Mucosa of rectum (tissue), 2 donors: ENCODE data around the gene ZNF273.
"Not testable (repeated sequence)": the region's sequence is repeated elsewhere in the genome, so short reads cannot be mapped to it uniquely, and the experiment has no call there.

ENCODE experiments used
- H3K27ac ChIP-seq, 2 donors: one replicate each; pipeline ENCODE4 v1.7.0; 2013; ENCODE audit warnings: inconsistent platforms in 2 of 2, low read depth in 2 of 2, low read length in 2 of 2
- H3K27me3 ChIP-seq, 2 donors: one replicate each; pipeline ENCODE4 v1.7.0; 2013; ENCODE audit warnings: low read length in 2 of 2; ENCODE audit not compliant: control insufficient read depth in 2 of 2, insufficient read depth in 2 of 2
- H3K36me3 ChIP-seq, 2 donors: one replicate each; pipeline ENCODE4 v1.7.0; 2013; ENCODE audit warnings: low read length in 2 of 2; ENCODE audit not compliant: control insufficient read depth in 2 of 2, insufficient read depth in 2 of 2
- H3K4me1 ChIP-seq, 2 donors: one replicate each; pipeline ENCODE4 v1.7.0; 2013; ENCODE audit warnings: low read length in 2 of 2, mild to moderate bottlenecking in 1 of 2; ENCODE audit not compliant: control insufficient read depth in 2 of 2, insufficient read depth in 2 of 2
- H3K4me3 ChIP-seq, 2 donors: one replicate each; pipeline ENCODE4 v1.7.0; 2013; ENCODE audit warnings: low read length in 2 of 2
- H3K9ac ChIP-seq, 2 donors: one replicate each; pipeline ENCODE4 v1.7.0; 2013; ENCODE audit warnings: low read length in 2 of 2, low read depth in 1 of 2, mild to moderate bottlenecking in 1 of 2
- H3K9me3 ChIP-seq, 2 donors: one replicate each; pipeline ENCODE4 v1.7.0; 2013; ENCODE audit warnings: low read length in 2 of 2; ENCODE audit not compliant: control insufficient read depth in 2 of 2
- donor health status: healthy.
- donor health status: Normal muscosa, but diverticular disease.

ZNF273 gene

DNA sequence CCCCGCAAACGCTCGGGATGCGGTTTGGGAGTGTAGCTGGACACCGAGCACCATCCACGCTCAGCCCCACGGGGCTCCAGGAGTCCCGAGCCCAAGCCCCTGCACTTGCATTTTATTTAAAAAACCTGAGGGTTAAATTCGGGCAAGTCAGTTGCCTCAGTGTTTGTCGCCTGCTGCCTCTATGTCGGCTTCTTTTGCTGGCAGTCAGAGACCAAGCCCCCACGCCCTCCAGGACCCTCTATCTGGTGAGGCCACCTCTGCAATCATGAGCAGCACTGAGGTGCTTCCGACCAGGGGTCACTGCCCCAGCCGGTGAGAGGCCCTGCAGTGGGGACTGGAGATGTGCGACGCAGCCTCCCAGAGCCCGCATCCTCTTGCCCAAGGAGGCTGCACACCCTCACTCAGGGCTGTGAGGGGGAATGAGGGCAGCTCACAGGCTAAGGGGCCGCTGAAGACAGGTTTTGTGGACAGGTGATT is 13.3 kb upstream of the ZNF273 start:
- Histone ChIP-seq H3K4me1 (peaks cover 8 to 10% of the 10 kb centered on the region in 2 donors), H3K9ac (peak overlapping the region in 1 of 2 donors; percentile 80), H3K36me3 (no peaks in the 10 kb centered on the region), H3K27me3 (peaks cover 0 to 7% of the 10 kb centered on the region in 2 donors), H3K4me3 (peak overlapping the region; percentile 76 to 93), H3K27ac (no peak overlapping the region), H3K9me3 (no peaks in the 10 kb centered on the region)

DNA sequence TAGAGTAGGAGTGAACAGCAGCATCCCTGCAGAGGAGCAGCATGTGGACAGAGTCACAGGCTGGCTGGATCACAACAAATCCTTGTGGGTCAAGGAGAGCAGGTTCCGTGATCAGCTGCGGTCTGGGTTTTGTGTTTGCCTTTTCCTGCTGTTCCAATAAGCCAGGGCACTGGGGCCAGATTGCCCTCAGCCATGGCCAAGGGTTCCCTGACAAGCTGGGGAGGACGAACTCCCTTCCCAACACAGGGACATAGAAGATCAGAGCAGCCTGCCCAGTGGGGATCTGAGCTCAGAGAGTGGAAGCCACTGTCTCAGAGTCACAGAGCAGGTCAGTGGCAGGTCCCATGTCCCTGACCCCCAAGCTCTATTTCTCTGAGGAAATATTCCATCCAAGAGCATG is 12.8 kb upstream of the ZNF273 start:
- not testable (repeated sequence) for H3K36me3 ChIP-seq, H3K27ac ChIP-seq, H3K9ac ChIP-seq, H3K4me3 ChIP-seq, H3K9me3 ChIP-seq, H3K27me3 ChIP-seq
- H3K4me1 ChIP-seq: peaks cover 8 to 10% of the 10 kb centered on the region in 2 donors

DNA sequence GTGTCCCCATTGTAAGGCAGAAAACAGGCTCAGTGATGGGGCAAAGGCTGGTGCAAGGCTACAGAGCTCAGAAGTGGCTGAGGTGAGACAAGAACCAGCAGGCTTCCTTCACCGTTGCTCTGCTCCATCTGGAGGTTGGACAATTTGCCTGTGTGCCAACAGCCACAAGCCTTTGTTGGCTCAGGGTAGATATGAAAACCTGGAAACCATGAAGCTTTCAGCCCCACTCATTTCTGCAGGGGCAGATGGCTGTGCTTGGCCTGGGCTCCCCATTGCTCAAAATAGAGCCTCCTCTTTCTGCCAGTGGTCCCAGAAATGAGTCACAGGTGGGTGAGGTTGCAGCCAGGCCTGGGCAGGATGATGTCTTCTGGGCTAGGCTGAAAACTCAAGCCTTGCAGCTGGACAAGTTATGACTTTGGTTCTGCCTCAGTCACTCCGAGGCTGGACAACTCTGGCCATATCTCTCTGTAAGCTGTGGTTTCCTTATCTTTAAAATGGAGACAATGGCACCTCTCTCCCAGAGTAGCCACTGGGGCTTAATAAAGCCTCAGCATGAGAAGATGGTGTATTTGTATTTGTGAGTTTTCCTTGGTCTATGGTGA is 12.2 kb upstream of the ZNF273 start:
- Histone ChIP-seq H3K9ac (no peak overlapping the region), H3K36me3 (no peaks in the 10 kb centered on the region), H3K4me1 (peaks cover 8 to 10% of the 10 kb centered on the region in 2 donors), H3K27ac (no peak overlapping the region), H3K4me3 (no peak overlapping the region), H3K27me3 (peaks cover 0 to 7% of the 10 kb centered on the region in 2 donors), H3K9me3 (no peaks in the 10 kb centered on the region)

DNA sequence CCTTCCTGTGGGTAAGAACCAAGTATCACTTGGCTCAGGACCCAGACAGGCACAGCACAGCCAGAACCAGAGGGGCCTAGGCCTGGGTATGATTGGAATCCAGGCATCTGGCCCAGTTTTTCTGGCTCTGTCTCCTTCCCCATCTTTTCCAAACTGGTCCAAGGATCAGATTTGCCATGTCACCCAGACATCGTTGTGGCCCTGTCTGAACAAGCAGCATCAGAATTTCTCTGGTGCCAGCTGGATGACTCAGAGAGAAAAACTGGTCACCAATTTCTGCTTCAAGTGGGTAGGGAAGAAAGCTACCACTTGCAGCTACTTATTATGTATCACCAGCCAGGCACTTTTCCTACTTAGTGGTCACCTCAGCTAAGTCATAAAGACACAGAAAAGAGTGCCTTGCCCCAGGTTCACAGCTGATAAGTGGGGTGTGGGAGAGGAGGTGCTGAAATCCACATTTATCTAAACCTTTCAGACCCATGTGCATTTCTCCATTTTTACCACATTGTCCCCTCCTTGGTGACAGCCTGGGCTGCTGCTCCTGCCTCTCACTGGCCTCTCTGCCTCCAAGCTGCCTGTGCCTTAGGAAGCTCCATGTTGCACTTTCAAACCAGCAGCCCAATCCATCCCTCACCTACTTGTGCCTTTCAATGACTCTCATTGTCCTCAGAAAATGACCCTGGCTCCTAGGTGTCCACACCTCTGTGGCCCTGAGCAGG is 11.6 kb upstream of the ZNF273 start:
- not testable (repeated sequence) for H3K36me3 ChIP-seq, H3K27me3 ChIP-seq, H3K9me3 ChIP-seq, H3K9ac ChIP-seq, H3K27ac ChIP-seq, H3K4me3 ChIP-seq
- peaks cover 8 to 10% of the 10 kb centered on the region in 2 donors for H3K4me1 ChIP-seq

DNA sequence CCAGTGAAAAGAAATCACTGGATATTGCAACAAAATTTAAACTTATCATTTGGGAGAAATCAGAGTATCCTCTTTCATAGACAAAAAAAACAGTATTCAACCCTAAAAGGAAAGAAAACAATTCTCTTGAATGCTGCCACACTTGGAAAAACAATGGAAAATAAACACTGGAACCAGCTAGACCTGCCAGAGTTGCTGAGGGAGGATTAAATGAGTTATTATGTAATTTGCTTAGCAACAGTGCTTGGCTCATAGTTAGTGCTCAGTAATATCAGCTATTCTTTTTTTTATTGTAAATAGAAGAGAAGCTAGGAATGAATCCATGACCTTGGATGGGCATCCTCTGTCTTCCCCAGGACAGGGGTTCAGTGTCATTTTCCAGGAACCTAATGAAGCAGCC is 11.0 kb upstream of the ZNF273 start:
- H3K27me3 ChIP-seq: peaks cover 0 to 6% of the 10 kb centered on the region in 2 donors
- no peaks in the 10 kb centered on the region for H3K36me3 ChIP-seq
- peaks cover 8 to 10% of the 10 kb centered on the region in 2 donors for H3K4me1 ChIP-seq
- H3K4me3 ChIP-seq: no peak overlapping the region
- no peak overlapping the region for H3K27ac ChIP-seq
- no peaks in the 10 kb centered on the region for H3K9me3 ChIP-seq
- H3K9ac ChIP-seq: no peak overlapping the region

DNA sequence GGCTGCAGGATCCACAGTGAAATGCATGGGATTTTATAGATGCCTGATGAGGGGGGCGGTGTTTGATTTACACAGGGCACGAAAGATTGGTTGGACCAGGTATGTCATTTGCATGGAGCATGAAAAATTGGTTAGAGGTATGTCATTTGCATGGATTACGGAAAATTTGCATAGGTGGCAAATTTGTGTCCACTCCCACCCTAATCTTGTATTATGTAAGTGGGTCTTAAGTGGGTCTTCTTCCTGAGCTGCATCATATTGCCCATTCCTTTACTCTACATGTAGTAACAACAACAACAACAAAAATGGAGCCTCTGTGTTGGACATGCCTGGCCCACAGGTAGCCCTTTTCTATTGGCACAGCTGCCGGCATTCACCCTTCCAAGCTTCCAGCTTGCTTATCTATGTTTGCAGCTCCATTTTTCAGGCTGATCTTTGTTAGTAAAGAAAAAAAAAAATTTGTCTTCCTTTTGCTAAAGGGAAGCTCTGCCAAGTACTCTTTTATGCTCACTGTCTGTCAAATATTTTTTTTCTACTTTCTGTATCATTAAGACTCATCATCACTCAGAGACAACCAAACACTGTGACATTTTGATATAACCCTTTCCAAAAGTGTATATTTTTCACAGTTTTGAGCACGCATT is 10.3 kb upstream of the ZNF273 start:
- H3K4me1 ChIP-seq: peaks cover 8 to 10% of the 10 kb centered on the region in 2 donors
- H3K9ac ChIP-seq: no peak overlapping the region
- H3K27me3 ChIP-seq: peaks cover 0 to 4% of the 10 kb centered on the region in 2 donors
- H3K27ac ChIP-seq: no peak overlapping the region
- no peaks in the 10 kb centered on the region for H3K36me3 ChIP-seq
- no peak overlapping the region for H3K4me3 ChIP-seq
- no peaks in the 10 kb centered on the region for H3K9me3 ChIP-seq

DNA sequence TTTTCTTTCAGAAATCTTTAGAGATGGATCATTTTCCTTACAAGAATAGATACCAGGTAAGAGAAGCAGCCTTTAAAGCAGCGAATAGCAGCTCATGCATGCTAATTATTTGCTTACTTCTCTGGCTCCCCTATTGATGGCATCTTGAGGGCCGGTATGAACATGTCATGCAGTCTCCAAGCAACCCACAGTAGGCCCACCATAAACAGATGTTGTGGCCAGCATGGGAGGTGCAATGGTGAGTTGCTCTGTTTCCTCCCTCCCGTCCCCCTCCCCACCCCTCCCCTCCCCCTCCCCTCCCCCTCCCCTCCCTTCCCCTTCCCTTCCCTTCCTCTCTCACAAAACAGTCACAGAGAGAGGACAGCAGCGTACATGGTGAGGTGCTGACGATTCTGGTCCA is 9.7 kb upstream of the ZNF273 start:
- peaks cover 0 to 4% of the 10 kb centered on the region in 2 donors for H3K27me3 ChIP-seq
- no peaks in the 10 kb centered on the region for H3K9me3 ChIP-seq
- H3K9ac ChIP-seq: no peak overlapping the region
- H3K36me3 ChIP-seq: no peaks in the 10 kb centered on the region
- peaks cover 5% of the 10 kb centered on the region in 2 donors for H3K4me1 ChIP-seq
- H3K27ac ChIP-seq: no peak overlapping the region
- H3K4me3 ChIP-seq: no peak overlapping the region

DNA sequence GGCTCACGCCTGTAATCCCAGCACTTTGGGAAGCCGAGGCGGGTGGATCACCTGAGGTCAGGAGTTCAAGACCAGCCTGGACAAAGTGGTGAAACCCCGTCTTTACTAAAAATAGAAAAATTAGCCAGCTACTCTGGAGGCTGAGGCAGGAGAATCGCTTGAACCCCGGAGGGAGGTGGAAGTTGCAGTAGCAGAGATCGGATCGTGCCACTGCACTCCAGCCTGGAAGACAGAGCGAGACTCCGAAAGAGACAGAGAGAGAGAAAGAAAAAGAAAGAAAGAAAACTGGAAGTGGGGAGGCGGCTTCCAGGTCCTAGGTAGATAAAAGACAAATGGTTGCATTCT is 640 bp upstream of the ZNF273 start:
- H3K9me3 ChIP-seq, H3K4me1 ChIP-seq, H3K36me3 ChIP-seq, H3K27me3 ChIP-seq, H3K27ac ChIP-seq: not testable (repeated sequence)
- peak overlapping the region; percentile 74 to 96 for H3K4me3 ChIP-seq
- H3K9ac ChIP-seq: peak overlapping the region in 1 of 2 donors; percentile 77

DNA sequence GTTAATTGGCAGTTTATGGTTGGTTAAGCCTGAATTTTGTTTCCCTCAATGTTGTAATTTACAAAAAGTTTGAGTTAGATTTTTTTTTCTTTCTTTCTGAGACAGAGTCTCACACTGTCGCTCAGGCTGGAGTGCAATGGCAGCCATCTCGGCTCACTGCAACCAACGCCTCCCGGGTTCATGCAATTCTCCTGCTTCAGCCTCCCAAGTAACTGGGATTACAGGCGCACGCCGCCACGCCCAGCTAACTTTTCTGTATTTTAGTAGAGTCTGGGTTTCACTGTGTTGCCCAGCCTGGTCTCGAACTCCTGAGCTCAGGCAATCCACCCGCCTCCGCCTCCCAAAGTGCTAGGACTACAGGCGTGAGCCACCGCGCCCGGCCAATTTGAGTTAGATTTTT is 935 bp downstream of the ZNF273 start:
- Histone ChIP-seq H3K9me3 (no peaks in the 10 kb centered on the region), H3K4me3 (peak overlapping the region; percentile 74 to 96), H3K4me1 (peaks cover 0 to 2% of the 10 kb centered on the region in 2 donors), H3K27ac (no peak overlapping the region), H3K27me3 (no peaks in the 10 kb centered on the region), H3K36me3 (no peaks in the 10 kb centered on the region), H3K9ac (peak overlapping the region in 1 of 2 donors; percentile 83)

DNA sequence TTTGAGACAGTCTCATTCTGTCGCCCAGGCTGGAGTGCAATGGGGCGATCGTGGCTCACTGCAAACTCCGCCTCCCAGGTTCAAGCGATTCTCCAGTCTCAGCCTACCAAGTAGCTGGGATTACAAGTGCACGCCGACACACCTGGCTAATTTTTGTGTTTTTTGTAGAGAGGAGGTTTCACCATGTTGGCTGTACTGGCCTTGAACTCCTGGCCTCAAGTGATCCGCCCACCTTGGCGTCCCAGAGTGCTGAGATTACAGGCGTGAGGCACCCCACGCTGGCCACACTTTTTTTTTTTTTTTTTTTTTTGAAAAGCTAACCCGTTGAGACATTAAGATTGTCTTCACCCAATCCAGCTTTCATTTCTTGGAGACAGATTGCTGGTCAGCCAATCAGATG is 2.1 kb downstream of the ZNF273 start:
- H3K4me3 ChIP-seq: no peak overlapping the region
- H3K4me1 ChIP-seq: peaks cover 0 to 2% of the 10 kb centered on the region in 2 donors
- no peak overlapping the region for H3K9ac ChIP-seq
- no peak overlapping the region for H3K27ac ChIP-seq
- no peaks in the 10 kb centered on the region for H3K36me3 ChIP-seq
- H3K9me3 ChIP-seq: no peaks in the 10 kb centered on the region
- H3K27me3 ChIP-seq: no peaks in the 10 kb centered on the region
